OCI-LY1 (cell line): ENCODE data around the gene CELF2.

ENCODE experiments used
- CTCF ChIP-seq: fragments of 200-600 bp; sonication (generic), shearing (Covaris generic); IDR thresholded peaks from 2 replicates; pipeline ENCODE4 v1.5.1; 2017; ENCODE audit warnings: mild to moderate bottlenecking, antibody characterized with exemption, low read length, moderate library complexity, mixed read lengths
- EZH2 ChIP-seq: fragments of 200-600 bp; sonication (generic), shearing (Covaris generic); IDR thresholded peaks from 2 replicates; pipeline ENCODE4 v1.8.0; 2017; ENCODE audit warnings: borderline replicate concordance, mixed run types, mild to moderate bottlenecking, antibody characterized with exemption, low read length, moderate library complexity, mixed read lengths

- TF ChIP-seq CTCF (no peak), EZH2 (no peak)
Measured at GRCh38 chr10:11302181-11302580, 284.5 kb downstream of the CELF2 start.
